Adrenal gland (tissue), 5 donors: ENCODE measurements around the gene NOS3.

Experiments used
- POLR2A ChIP-seq, 2 donors: fragments of 450-650 bp; IDR thresholded peaks; one replicate each; pipeline ENCODE4 v1.6.1; 2017; ENCODE audit warnings: antibody characterized with exemption in 2 of 2, mild to moderate bottlenecking in 2 of 2, moderate library complexity in 1 of 2
- TF ChIP-seq, protein P1 (sequence below), 6 experiments: fragments of 450-650 bp in 4 of 6; fragments of 200-600 bp in 2 of 6; sonication (generic) in 1 of 6; IDR thresholded peaks; 1 replicate in 5 of 6; 2 replicates in 1 of 6; pipeline versions ENCODE4 v1.5.1 to v1.8.0; 2016 to 2021; ENCODE audit warnings: antibody characterized with exemption in 6 of 6, mild to moderate bottlenecking in 2 of 6, moderate library complexity in 1 of 6
- donor health status: DM: no; HTN: no; CAD: no.

GRCh38 chr7:150973571-150974451 is 17.0 kb upstream of the NOS3 start:
- TF ChIP-seq, protein P1, sequence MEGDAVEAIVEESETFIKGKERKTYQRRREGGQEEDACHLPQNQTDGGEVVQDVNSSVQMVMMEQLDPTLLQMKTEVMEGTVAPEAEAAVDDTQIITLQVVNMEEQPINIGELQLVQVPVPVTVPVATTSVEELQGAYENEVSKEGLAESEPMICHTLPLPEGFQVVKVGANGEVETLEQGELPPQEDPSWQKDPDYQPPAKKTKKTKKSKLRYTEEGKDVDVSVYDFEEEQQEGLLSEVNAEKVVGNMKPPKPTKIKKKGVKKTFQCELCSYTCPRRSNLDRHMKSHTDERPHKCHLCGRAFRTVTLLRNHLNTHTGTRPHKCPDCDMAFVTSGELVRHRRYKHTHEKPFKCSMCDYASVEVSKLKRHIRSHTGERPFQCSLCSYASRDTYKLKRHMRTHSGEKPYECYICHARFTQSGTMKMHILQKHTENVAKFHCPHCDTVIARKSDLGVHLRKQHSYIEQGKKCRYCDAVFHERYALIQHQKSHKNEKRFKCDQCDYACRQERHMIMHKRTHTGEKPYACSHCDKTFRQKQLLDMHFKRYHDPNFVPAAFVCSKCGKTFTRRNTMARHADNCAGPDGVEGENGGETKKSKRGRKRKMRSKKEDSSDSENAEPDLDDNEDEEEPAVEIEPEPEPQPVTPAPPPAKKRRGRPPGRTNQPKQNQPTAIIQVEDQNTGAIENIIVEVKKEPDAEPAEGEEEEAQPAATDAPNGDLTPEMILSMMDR (IDR thresholded peaks at IDR 0.05) = no peak
- TF ChIP-seq POLR2A (IDR thresholded peaks at IDR 0.05) = no peak
